Urothelium cell line (cell line): ENCODE data around the gene KCNG1.
A peak's percentile ranks its signal among the peaks of the same experiment; 100 is the strongest.

ENCODE experiments used
- DNase-seq: peaks from one replicate; pipeline ENCODE4 v3.0.0; 2011; ENCODE audit warnings: low spot score, mixed read lengths
- FAIRE-seq: peaks from 2 replicates; lab custom pipeline; 2011; peaks lifted over from hg19 to GRCh38; lab: Jason Lieb, UNC

The KCNG1 gene

DNA sequence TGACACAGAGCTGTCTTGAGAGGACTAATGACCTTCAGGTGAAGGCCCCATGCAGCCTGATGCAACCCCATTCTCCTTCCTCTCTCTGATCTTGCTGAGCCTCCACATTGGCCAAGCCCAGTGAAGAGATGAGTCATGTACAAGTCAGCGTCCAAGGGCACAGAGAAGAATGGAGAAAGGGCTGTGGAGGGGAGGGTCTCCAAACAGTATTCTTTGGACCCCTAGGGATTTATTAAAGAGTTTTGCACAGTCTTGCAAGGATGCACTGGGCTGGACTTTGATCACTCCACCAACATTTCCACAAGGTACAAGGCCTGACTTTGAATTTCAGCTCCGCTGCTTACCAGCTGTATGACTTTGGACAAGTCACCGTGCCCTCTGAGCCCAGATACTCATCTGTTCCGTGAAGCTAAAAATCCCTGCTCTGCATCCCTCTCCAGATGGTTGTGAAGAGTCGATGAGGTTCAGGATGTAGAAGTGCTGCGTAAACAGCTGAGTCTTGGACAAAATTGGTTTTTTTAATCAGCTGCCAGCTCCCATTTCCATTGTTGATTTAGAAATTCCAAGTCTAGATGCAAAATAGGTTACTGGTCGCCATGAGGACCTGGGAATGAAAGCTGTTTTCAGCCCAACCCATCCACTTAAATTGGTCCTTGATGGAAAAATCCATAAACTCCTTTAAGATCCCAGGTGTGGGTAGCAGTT is 14.1 kb upstream of the KCNG1 start:
- FAIRE-seq (no peak), DNase-seq (no peak)

- DNase-seq: no peak
- no peak for FAIRE-seq
These were observed 13.3 kb upstream of the KCNG1 start for GRCh38 chr20:51036226-51036625.

DNA sequence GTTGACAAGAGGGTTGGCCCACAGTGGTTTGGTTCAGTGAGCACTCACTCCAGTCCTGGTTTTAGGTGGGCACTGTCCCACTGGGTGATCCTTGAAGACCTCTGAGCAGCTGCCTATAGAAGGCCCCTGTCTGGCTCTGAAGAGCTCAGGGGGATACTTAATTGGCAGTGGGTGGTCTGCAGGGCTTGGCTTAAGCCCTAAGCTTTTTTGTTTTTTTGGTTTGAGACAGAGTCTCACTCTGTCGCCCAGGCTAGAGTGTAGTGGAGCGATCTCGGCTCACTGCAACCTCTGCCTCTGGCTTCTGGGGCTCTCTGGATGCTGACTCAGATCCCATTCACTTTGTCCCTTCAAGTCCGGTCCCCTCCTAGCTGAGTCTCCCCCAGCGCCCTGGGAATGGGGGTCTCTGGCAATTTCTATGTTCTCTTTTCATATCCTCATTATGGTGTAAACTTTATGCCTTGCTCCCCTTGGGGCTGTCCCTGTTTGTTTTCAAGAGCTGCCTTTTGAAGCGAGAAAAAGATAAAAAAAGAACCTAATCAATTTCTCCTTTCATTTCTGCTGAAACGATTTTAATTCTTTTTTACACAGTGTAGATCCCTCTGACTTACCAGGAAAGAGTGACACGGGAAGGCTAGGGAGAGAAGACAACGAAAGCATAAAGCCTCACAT is 12.2 kb upstream of the KCNG1 start:
- DNase-seq: no peak
- FAIRE-seq: no peak

- FAIRE-seq (no peak), DNase-seq (no peak)
These were observed 11.6 kb upstream of the KCNG1 start for GRCh38 chr20:51034476-51034875.

DNA sequence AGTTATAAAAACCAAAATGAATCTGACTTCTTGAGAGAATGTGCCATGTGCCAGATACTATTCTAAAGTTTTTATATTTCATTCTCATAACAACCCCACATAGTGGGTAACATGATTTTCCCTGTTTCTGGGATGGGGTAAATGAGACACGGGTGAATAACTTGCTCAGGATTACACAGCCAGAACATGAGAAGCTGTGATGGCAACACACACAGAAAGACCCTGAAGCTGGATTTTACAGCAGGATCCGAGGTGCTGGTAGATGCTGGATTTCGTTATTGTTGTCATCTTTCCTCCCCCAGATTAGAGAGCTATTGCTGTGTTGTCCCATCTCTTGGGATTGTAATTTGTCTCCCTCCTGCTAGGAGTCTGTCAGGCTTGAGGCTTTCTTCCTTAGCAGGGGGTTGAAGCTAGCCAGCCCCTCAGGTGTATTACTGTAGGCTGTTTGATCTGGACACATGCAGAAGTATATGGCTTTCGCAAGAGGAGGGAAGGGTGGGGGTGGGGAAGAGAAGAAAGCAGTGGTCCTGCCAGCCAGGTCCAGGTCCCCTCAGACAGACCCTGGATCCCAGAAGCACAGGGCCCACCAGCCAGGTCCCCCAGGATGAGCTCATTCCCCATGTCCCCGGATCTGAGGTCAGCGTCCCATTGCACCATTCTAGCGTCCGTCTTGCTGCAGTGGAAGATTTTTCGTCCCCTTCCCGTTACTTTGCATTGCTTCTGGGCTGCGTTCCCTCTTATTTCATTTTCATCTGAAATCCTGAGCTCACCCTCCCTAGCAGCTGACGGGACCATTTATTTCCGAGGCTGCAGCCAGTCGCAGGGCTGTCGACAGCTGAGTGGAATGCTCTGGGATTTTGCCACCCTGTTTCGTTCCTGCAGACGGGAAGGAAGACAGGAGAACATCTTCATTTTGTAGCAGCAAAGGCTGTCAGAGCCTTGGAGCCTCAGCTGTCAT is 7.3 kb upstream of the KCNG1 start:
- DNase-seq: no peak
- FAIRE-seq: no peak

DNA sequence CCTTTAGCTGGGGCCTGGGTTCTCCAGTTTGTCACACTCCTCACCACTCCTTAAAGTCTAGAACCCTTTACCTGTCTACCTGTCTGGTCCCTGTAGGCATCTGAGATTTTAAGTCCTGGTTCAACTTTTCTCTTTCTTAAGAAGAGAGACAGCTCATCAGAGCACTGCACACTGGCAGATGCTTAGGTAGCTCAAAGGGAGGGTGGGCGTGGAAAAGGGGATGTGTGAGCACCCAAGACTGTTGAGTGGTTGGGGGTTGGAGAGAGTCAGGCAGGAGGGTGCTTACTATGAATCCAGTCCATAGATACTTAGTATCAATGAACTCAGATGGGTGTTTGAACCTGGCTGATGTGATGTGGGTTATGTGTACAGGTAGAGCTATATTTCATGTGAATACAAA is 6.6 kb upstream of the KCNG1 start:
- DNase-seq: no peak
- peak; percentile 32 for FAIRE-seq

DNA sequence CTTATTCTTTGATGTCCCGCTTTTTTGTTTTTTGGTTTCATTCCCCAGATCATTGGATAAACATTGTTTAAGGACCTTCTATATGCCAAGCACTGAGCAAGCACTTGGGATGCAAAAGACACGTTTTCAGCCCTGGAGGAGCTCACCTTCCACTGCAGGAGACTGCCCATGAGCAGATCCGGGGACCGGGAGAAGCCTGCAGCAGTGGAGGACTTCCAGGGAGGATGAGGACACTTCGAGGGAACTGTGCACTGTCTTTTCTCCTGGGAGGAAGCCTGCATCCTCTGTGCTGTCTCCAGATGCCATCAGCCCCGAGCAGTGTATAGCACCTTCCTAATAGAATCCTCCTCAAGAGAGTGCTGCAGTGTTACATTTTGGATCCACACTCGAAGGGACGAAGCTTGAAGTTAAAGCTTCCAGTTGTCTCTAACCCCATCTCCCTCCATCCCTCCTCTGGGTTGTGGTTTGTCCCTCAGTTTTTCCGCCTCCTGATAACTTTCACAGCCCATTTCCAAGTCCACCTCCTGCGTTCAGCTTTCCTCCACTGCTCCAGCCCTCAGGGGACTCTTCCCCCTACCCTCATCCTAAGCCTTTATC is 5.8 kb upstream of the KCNG1 start:
- peak; percentile 40 for FAIRE-seq
- no peak for DNase-seq

DNA sequence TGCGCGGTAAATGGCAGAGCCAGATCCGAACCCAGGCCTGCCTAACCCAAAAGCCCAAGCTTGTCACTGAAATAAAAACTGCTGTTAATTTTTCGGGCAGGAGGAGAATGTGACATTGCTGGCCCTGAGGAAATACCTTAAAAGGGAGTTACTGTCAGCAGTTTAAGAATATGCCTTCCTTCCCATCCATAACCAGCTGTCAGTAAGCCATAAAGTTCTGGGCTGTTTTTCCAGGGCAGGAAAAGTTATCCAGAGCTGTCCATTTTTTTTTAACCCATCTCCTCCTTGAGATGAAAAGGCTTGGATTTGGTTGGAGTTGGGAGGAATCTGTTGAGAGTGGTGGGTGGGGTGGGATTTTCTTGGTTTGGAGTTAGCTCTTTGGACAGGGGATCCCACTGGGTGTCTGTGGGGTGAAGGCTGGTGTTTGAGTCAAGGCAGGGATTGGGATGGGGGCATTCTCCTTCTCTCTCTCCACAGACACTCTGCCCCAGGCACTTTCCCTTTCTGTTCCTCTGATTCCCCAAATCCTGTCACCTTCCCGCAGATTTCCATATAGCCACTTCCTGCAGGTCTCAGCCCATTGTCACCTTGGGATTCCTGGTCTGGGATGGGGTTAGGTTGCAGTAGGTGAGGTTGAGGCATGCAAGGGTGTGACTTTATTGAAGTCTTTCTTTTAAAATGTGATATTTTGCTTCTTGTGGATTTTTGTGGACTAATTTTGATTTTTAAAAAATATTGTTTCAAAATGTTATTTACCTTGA is 4.3 kb upstream of the KCNG1 start:
- no peak for FAIRE-seq
- DNase-seq: no peak

- FAIRE-seq: no peak
- DNase-seq: no peak
These were observed 3.4 kb upstream of the KCNG1 start for GRCh38 chr20:51026269-51026668.

DNA sequence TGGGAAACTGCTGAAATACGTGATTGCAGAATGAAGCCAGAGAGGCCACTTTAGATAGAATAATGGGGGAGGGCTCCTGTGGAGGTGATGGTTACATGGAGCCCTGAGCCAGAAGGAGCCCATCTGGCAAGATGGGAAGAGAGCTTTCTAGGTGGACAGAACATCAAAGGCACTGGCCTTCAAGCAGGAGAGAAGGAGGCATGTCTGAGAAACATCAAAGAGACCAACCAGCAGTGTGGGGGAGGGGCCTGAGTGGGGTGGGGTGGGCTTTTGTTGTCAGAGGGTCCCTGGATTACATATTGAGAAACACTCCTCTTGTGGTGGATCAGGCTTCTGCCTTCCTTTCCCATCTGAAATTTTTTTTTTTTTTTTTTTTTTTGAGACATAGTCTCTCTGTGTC is 1.9 kb upstream of the KCNG1 start:
- FAIRE-seq (no peak), DNase-seq (no peak)

- no peak for DNase-seq
These were observed 779 bp upstream of the KCNG1 start for GRCh38 chr20:51023617-51024155.

GRCh38 chr20:51022227-51022802 is 592 bp downstream of the KCNG1 start:
- peak; percentile 75 for FAIRE-seq

More at GRCh38 chr20:51023617-51024155, 779 bp upstream of the KCNG1 start:
- peak; percentile 42 for FAIRE-seq

DNA sequence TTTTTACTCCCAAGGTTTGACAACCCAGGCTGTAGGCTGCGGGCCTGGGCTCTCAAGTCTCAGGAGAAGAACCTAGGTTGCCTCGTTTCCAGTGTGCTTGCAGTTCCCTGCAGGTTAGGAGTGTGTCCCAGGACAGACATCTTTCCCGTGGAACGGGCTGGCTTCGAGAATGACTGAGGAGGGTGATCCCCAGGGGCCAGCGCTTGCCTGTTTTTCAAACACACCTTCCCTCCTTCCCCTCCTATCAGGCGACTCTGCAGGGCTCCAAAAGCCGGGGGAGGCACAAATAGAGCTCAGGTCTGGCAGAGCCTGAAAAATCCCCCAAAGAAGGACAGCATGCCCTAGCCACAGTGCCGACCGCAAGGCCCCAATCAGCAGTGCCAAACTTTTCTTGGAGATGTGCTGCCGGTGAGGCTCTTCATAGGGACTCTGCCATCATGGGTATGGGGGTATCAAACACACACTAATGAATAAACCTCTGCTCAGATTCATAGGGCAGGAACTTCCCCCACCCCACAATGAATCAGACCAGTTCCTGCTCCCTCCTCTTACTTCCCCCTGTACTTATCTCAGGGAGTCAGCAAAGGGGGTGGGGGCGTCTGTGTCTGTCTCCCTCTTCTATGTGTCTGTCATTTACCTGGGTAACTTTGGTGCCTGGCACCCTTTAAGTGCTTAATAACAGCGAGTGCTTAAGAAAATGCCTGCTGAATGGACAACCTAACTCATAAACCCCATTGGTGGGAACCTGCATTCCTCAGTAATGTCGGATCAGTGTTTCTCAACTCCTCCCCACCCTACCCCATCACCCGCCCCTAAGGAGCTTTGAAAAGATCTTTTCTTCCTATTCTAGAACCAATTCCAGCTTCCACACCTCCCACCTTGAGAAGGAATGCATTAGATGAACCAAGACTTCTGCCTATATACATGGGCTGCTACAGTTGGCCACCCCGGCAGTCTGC is 1.6 kb downstream of the KCNG1 start:
- DNase-seq: peak; percentile 46
- no peak for FAIRE-seq

More at GRCh38 chr20:51022227-51022802, 592 bp downstream of the KCNG1 start:
- no peak for DNase-seq

DNA sequence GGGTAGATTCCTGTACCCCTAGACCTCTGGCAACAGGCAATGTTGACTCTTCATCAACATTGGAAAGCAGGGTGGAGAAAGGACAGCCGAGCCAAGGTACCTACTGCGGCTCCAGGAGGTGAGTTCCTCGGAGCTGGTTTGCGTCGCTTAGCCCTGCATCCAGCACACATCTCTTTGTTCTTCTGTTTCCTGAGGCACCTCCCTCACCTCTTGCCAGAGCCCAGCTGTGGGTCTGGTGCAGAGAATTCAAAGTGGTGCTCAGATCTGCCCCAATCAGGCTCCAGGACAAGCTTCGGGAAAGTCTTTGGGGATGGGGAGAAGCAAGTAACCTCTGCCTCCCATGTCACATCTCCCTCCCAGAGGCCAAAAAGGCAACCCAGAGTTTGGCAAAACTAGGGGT is 2.2 kb downstream of the KCNG1 start:
- DNase-seq (no peak), FAIRE-seq (peak; percentile 20)

DNA sequence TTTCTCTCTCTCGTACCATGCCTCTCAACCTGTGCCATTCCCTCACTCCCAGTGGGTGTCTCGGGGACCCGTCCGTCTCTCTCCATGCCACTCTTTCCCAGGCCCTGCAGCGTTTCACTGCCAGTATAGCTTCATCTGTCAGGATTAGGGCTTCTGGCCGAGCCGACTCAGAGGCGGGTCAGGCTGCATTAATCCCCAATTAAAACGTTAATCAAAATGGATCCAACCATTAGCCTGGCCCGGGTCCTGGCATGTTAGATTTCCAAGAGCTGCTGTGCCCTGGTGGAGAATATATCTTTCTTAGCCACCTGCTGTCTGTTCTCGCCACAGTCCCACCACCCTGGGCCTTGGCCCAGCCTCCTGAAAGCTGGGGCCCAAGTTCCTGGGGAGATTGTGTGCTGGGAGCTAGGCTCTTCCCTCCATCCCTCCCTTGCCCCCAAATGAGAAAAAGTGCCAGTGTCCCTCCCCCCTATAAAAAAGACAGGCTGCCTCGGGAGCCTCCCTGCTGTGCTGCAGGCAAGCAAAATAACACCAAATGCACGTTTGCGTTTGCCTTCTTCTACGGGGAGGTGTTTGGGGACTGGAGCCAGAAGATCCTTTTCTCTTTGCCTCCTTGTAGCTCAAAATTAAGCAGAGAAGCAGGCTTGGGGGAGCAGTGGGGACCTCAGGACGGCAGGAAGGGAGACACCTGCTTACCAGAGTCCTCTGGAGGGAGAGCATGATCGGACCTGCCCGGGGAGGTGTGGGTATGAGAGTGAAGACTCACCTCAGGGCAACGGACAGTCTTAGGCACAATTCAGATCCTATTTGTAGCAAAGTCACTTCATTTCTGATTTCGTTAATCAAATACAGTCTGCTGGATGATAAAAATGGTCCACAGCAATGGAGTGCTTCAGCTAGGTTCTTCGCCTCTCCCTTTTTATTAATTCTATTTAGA is 3.0 kb downstream of the KCNG1 start:
- no peak for FAIRE-seq

GRCh38 chr20:51017251-51017650 is 5.7 kb downstream of the KCNG1 start:
- no peak for DNase-seq
- no peak for FAIRE-seq

More for the DNA sequence above, 3.0 kb downstream of the KCNG1 start:
- DNase-seq: no peak

GRCh38 chr20:51016521-51016920 is 6.4 kb downstream of the KCNG1 start:
- DNase-seq (no peak), FAIRE-seq (no peak)
